SK-N-SH (cell line): Measurements from ENCODE around the gene CYP1A1. TPM values are rescaled to one million over a fixed set of nuclear protein-coding genes. Genes with fewer than 3 reads are reported as not detected.

Source experiments
- CTCF ChIA-PET: fragments of 300-600, 350-600 bp; formaldehyde crosslinking; extraction: SDS; loops from one replicate; lab custom pipeline; 2021; lab: Yijun Ruan, JAX
- POLR2A ChIA-PET: fragments of 350-600 bp; sonication (Branson Sonifier 250); formaldehyde crosslinking; extraction: SDS; loops from one replicate; lab custom pipeline; 2020; ENCODE audit warnings: antibody characterized with exemption, inconsistent platforms; lab: Yijun Ruan, JAX
- DNase-seq: peaks from one replicate; pipeline ENCODE4 v3.0.0; 2012
- H2AFZ ChIP-seq: fragments of 200-600 bp; sonication (generic); 2 replicates; pipeline ENCODE4 v1.8.1; 2016; ENCODE audit warnings: antibody characterized with exemption, mild to moderate bottlenecking, low read depth
- H3F3A ChIP-seq: fragments of 200-600 bp; sonication (generic); replicated peaks from 2 replicates; pipeline ENCODE3; 2016; ENCODE audit warnings: antibody characterized with exemption, mild to moderate bottlenecking; ENCODE audit not compliant: insufficient read depth
- H3K27ac ChIP-seq, 2 experiments: fragments of 200-500 bp in 1 of 2; fragments of 200-600 bp in 1 of 2; sonication (Bioruptor generic) in 1 of 2; sonication (generic), shearing (Covaris generic) in 1 of 2; 2 replicates each; pipeline versions ENCODE4 v1.5.1 to v1.6.1; 2014 to 2016; ENCODE audit warnings: low read depth in 2 of 2, inconsistent platforms in 1 of 2, low read length in 1 of 2, mild to moderate bottlenecking in 1 of 2, mixed read lengths in 1 of 2
- H3K27me3 ChIP-seq: fragments of 200-600 bp; sonication (generic), shearing (Covaris generic); 2 replicates; pipeline ENCODE4 v1.6.1; 2016; ENCODE audit warnings: mixed run types; ENCODE audit not compliant: insufficient read depth
- H3K36me3 ChIP-seq, 2 experiments: fragments of 200-500 bp in 1 of 2; fragments of 200-600 bp in 1 of 2; sonication (Bioruptor generic) in 1 of 2; sonication (generic) in 1 of 2; replicated peaks in 1 of 2; 2 replicates each; pipeline versions ENCODE3 to v1.5.1; 2014 to 2016; ENCODE audit warnings: low read length in 1 of 2, mild to moderate bottlenecking in 1 of 2; ENCODE audit not compliant: insufficient read depth in 2 of 2, control insufficient read depth in 1 of 2
- H3K4me1 ChIP-seq, 2 experiments: fragments of 200-500 bp in 1 of 2; fragments of 200-600 bp in 1 of 2; sonication (Bioruptor generic) in 1 of 2; sonication (generic), shearing (Covaris generic) in 1 of 2; 2 replicates each; pipeline versions ENCODE4 v1.5.1 to v1.6.1; 2014 to 2016; ENCODE audit warnings: low read depth in 1 of 2, low read length in 1 of 2, mixed run types in 1 of 2; ENCODE audit not compliant: insufficient read depth in 2 of 2, control insufficient read depth in 1 of 2
- H3K4me2 ChIP-seq: fragments of 200-600 bp; sonication (generic), shearing (Covaris generic); 2 replicates; pipeline ENCODE4 v1.6.1; 2017; ENCODE audit warnings: mixed run types
- H3K4me3 ChIP-seq, 2 experiments: fragments of 200-500 bp in 1 of 2; fragments of 200-600 bp in 1 of 2; sonication (Bioruptor generic) in 1 of 2; sonication (generic), shearing (Covaris generic) in 1 of 2; 2 replicates each; pipeline versions ENCODE4 v1.5.1 to v1.8.1; 2014 to 2016; ENCODE audit warnings: low read depth in 2 of 2, inconsistent platforms in 1 of 2, low read length in 1 of 2, mild to moderate bottlenecking in 1 of 2, mixed read lengths in 1 of 2, moderate library complexity in 1 of 2
- H3K79me2 ChIP-seq: fragments of 200-600 bp; sonication (generic); 2 replicates; pipeline ENCODE4 v1.8.1; 2017; ENCODE audit warnings: mild to moderate bottlenecking; ENCODE audit not compliant: insufficient read depth
- H3K9ac ChIP-seq: fragments of 200-600 bp; sonication (generic); 2 replicates; pipeline ENCODE4 v1.6.1; 2017; ENCODE audit warnings: mixed run types
- H3K9me2 ChIP-seq: fragments of 200-600 bp; sonication (generic); 2 replicates; pipeline ENCODE4 v1.6.1; 2017; ENCODE audit warnings: mixed run types
- H3K9me3 ChIP-seq: fragments of 200-600 bp; sonication (generic); 2 replicates; pipeline ENCODE4 v1.6.1; 2017; ENCODE audit warnings: mixed run types, mild to moderate bottlenecking, moderate library complexity
- H4K20me1 ChIP-seq: fragments of 200-600 bp; sonication (generic); 2 replicates; pipeline ENCODE4 v1.6.1; 2017; ENCODE audit warnings: mild to moderate bottlenecking, mixed run types; ENCODE audit not compliant: insufficient read depth
- CHD2 ChIP-seq: fragments of 150-350 bp; IDR thresholded peaks from 2 replicates; pipeline ENCODE4 v1.6.1; 2018; ENCODE audit warnings: low read length; ENCODE audit not compliant: partially characterized antibody
- EP300 ChIP-seq, 2 experiments: IDR thresholded peaks; 2 replicates each; pipeline versions ENCODE4 v1.4.0 to v1.6.1; 2012; ENCODE audit warnings: borderline replicate concordance in 1 of 2, low read depth in 1 of 2, low read length in 1 of 2
- FOSL2 ChIP-seq: IDR thresholded peaks from 2 replicates; pipeline ENCODE4 v1.4.0; 2012; ENCODE audit warnings: low read depth, mild to moderate bottlenecking, moderate library complexity, borderline replicate concordance
- FOXJ3 ChIP-seq: sonication (generic); formaldehyde crosslinking; IDR thresholded peaks from 2 replicates; pipeline ENCODE4 v1.5.1; 2020; ENCODE audit warnings: mild to moderate bottlenecking, missing genetic modification reagents
- FOXM1 ChIP-seq: IDR thresholded peaks from 2 replicates; pipeline ENCODE4 v1.4.0; 2012; ENCODE audit warnings: low read depth, mild to moderate bottlenecking
- GABPA ChIP-seq: IDR thresholded peaks from 2 replicates; pipeline ENCODE4 v1.4.0; 2012; ENCODE audit warnings: low read depth, mild to moderate bottlenecking
- GATA2 ChIP-seq: sonication (generic); formaldehyde crosslinking; IDR thresholded peaks from 2 replicates; pipeline ENCODE4 v1.5.0; 2020; ENCODE audit warnings: mild to moderate bottlenecking, missing genetic modification reagents
- JUND ChIP-seq: IDR thresholded peaks from 2 replicates; pipeline ENCODE4 v1.4.0; 2012
- MEF2A ChIP-seq: IDR thresholded peaks from 2 replicates; pipeline ENCODE4 v1.4.0; 2012; ENCODE audit warnings: low read depth, borderline replicate concordance
- MXI1 ChIP-seq: IDR thresholded peaks from 2 replicates; pipeline ENCODE4 v1.6.1; 2012; ENCODE audit warnings: mild to moderate bottlenecking, low read depth, low read length, improper control_type of control experiment
- NFIC ChIP-seq: IDR thresholded peaks from 2 replicates; pipeline ENCODE4 v1.4.0; 2012; ENCODE audit warnings: borderline replicate concordance
- PBX3 ChIP-seq: IDR thresholded peaks from 2 replicates; pipeline ENCODE4; 2012
- POLR2AphosphoS5 ChIP-seq: IDR thresholded peaks from 2 replicates; pipeline ENCODE4 v1.6.1; 2012; ENCODE audit warnings: low read depth, low read length
- RAD21 ChIP-seq: IDR thresholded peaks from 2 replicates; pipeline ENCODE4 v1.6.1; 2012; ENCODE audit warnings: mild to moderate bottlenecking, low read length
- RCOR1 ChIP-seq: fragments of 150-350 bp; IDR thresholded peaks from 2 replicates; pipeline ENCODE4 v1.6.1; 2017; ENCODE audit warnings: antibody characterized with exemption, low read length
- RXRA ChIP-seq: IDR thresholded peaks from 2 replicates; pipeline ENCODE4 v1.4.0; 2012; ENCODE audit warnings: low read depth, mild to moderate bottlenecking, borderline replicate concordance
- TAF1 ChIP-seq: IDR thresholded peaks from 2 replicates; pipeline ENCODE4 v1.6.1; 2012; ENCODE audit warnings: low read depth, mild to moderate bottlenecking, low read length, moderate library complexity, borderline replicate concordance
- TCF12 ChIP-seq: IDR thresholded peaks from 2 replicates; pipeline ENCODE4 v1.4.0; 2012
- TEAD4 ChIP-seq: IDR thresholded peaks from 2 replicates; pipeline ENCODE4 v1.4.0; 2012; ENCODE audit warnings: mild to moderate bottlenecking, borderline replicate concordance; ENCODE audit not compliant: insufficient read depth
- ZBTB33 ChIP-seq: IDR thresholded peaks from 2 replicates; pipeline ENCODE4 v1.4.0; 2012; ENCODE audit warnings: low read depth, borderline replicate concordance
- WGBS: methylation state at CpG from one replicate; pipeline ENCODE4 v1.1.6; 2017; ENCODE audit warnings: low lambda C conversion rate; 5-methylcytosine and 5-hydroxymethylcytosine counted together
- polyA plus RNA-seq, 3 experiments: library from polyadenylated mRNA; depleted of rRNA; stranded (reverse); fragments of >200 nt; gene quantifications; 2 replicates each; pipeline ENCODE4 v1.2.3, GENCODE V29; 2012
- TF ChIP-seq, protein P1 (sequence below): fragments of 200-600 bp; sonication (generic); IDR thresholded peaks from 2 replicates; pipeline ENCODE4 v1.6.1; 2017; ENCODE audit warnings: antibody characterized with exemption, mild to moderate bottlenecking, moderate library complexity
- TF ChIP-seq, protein P2 (sequence below): fragments of 150-350 bp; IDR thresholded peaks from 2 replicates; pipeline ENCODE4 v1.6.1; 2017; ENCODE audit warnings: antibody characterized with exemption, low read length, low read depth, borderline replicate concordance
- TF ChIP-seq, protein P3 (sequence below): IDR thresholded peaks from 2 replicates; pipeline ENCODE4 v1.4.0; 2012; ENCODE audit warnings: low read depth
- TF ChIP-seq, protein P4 (sequence below): IDR thresholded peaks from 2 replicates; pipeline ENCODE4 v1.6.1; 2012; ENCODE audit warnings: mild to moderate bottlenecking, low read depth, low read length, moderate library complexity

The CYP1A1 gene
- polyA plus RNA-seq, 1 of the 3 experiments (the other 2 are of a cell fraction): 0.07 TPM

DNA sequence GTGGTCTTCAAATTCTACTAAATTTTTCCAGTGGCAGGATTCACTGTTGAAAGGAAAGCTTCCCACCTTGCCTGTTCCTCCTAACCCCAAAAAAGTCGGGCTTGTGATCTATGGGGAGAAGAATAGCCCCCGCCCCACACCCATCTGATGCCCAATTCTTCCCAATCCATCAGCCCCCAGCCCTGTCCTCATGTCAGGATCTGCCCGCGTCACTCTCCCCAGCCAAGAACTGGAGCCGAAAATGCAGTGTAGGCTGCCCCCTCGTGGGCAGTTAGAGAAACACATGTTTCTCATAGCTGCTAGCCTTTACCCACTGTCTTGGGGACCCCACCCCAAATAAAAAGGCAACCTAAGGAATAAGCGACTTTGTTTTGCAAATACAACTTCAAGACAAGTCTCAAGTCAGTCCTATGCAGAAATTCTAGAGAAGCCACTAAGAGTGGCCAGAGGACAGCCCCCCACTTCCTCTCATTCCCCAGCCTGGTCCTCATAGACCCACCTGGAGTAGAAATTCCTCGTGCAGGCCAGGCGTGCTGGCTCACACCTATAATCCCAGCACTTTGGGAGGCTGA is 43.5 kb upstream of the CYP1A1 start:
- Histone ChIP-seq H3K36me3 (no peaks in the 10 kb centered on the region), H3K27ac (no peak overlapping the region), H3K79me2 (no peaks in the 10 kb centered on the region), H2AFZ (0 out of 2 replicates have a peak overlapping the region, but pooled peaks have one; percentile 42), H3F3A (peaks cover 3% of the 10 kb centered on the region), H3K9ac (no peak overlapping the region), H3K4me2 (peak overlapping the region; percentile 65; the same call in 1 of the 2 replicates), H3K9me2 (no peaks in the 10 kb centered on the region), H4K20me1 (no peaks in the 10 kb centered on the region), H3K4me3 (no peak overlapping the region; a peak in 1 of 4 replicates), H3K9me3 (no peaks in the 10 kb centered on the region), H3K4me1 (peaks cover 0 to 5% of the 10 kb centered on the region in 2 experiments; a peak in 1 of 4 replicates), H3K27me3 (peaks cover 8% of the 10 kb centered on the region; the same call in 1 of the 2 replicates)
- peak; percentile 84 for DNase-seq
- 0% methylated on average over 9 of the region's 9 CpGs for WGBS
- POLR2A ChIA-PET: interaction anchor here (0.6 to 2.6 kb wide), 4 partner anchors 13 to 140 kb away, joined by 4 to 15 read pairs (median 6); no protein-coding TSS in a partner anchor
- CTCF ChIA-PET: interaction anchor here (0.6 to 24.3 kb wide), 82 partner anchors 8 to 406 kb away, joined by 3 to 1109 read pairs (median 6); partner anchors contain the start of genes ARID3B, CLK3, COX5A and CPLX3
- TF ChIP-seq ZBTB33 (no peak), MEF2A (no peak), JUND (no peak), FOXM1 (no peak), FOSL2 (no peak), GABPA (no peak), PBX3 (peak; percentile 18; the same call in 1 of the 2 replicates), TCF12 (no peak), RCOR1 (no peak), POLR2AphosphoS5 (no peak), EP300 (IDR thresholded peaks at IDR 0.05; ENCODE audit: borderline replicate concordance in 1 of 2, low read depth in 1 of 2, low read length in 1 of 2) (no peak), CHD2 (no peak), FOXJ3 (CRISPR knock-in tag) (no peak), TEAD4 (no peak), RAD21 (peak; percentile 88), GATA2 (CRISPR knock-in tag) (no peak), MXI1 (no peak), TAF1 (no peak), RXRA (no peak), NFIC (no peak)
- TF ChIP-seq, protein P1, sequence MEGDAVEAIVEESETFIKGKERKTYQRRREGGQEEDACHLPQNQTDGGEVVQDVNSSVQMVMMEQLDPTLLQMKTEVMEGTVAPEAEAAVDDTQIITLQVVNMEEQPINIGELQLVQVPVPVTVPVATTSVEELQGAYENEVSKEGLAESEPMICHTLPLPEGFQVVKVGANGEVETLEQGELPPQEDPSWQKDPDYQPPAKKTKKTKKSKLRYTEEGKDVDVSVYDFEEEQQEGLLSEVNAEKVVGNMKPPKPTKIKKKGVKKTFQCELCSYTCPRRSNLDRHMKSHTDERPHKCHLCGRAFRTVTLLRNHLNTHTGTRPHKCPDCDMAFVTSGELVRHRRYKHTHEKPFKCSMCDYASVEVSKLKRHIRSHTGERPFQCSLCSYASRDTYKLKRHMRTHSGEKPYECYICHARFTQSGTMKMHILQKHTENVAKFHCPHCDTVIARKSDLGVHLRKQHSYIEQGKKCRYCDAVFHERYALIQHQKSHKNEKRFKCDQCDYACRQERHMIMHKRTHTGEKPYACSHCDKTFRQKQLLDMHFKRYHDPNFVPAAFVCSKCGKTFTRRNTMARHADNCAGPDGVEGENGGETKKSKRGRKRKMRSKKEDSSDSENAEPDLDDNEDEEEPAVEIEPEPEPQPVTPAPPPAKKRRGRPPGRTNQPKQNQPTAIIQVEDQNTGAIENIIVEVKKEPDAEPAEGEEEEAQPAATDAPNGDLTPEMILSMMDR: peak; percentile 87
- TF ChIP-seq, protein P2, sequence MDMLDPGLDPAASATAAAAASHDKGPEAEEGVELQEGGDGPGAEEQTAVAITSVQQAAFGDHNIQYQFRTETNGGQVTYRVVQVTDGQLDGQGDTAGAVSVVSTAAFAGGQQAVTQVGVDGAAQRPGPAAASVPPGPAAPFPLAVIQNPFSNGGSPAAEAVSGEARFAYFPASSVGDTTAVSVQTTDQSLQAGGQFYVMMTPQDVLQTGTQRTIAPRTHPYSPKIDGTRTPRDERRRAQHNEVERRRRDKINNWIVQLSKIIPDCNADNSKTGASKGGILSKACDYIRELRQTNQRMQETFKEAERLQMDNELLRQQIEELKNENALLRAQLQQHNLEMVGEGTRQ: no peak
- TF ChIP-seq, protein P3, sequence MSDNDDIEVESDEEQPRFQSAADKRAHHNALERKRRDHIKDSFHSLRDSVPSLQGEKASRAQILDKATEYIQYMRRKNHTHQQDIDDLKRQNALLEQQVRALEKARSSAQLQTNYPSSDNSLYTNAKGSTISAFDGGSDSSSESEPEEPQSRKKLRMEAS: peak; percentile 49; the same call in 1 of the 2 replicates
- TF ChIP-seq, protein P4, sequence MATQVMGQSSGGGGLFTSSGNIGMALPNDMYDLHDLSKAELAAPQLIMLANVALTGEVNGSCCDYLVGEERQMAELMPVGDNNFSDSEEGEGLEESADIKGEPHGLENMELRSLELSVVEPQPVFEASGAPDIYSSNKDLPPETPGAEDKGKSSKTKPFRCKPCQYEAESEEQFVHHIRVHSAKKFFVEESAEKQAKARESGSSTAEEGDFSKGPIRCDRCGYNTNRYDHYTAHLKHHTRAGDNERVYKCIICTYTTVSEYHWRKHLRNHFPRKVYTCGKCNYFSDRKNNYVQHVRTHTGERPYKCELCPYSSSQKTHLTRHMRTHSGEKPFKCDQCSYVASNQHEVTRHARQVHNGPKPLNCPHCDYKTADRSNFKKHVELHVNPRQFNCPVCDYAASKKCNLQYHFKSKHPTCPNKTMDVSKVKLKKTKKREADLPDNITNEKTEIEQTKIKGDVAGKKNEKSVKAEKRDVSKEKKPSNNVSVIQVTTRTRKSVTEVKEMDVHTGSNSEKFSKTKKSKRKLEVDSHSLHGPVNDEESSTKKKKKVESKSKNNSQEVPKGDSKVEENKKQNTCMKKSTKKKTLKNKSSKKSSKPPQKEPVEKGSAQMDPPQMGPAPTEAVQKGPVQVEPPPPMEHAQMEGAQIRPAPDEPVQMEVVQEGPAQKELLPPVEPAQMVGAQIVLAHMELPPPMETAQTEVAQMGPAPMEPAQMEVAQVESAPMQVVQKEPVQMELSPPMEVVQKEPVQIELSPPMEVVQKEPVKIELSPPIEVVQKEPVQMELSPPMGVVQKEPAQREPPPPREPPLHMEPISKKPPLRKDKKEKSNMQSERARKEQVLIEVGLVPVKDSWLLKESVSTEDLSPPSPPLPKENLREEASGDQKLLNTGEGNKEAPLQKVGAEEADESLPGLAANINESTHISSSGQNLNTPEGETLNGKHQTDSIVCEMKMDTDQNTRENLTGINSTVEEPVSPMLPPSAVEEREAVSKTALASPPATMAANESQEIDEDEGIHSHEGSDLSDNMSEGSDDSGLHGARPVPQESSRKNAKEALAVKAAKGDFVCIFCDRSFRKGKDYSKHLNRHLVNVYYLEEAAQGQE: no peak
